Breast epithelium (tissue), 4 donors: ENCODE data around the gene NINJ2. TPM values are rescaled to one million over a fixed set of nuclear protein-coding genes. Genes with fewer than 3 reads are reported as not detected.
"Not testable (repeated sequence)": the region's sequence is repeated elsewhere in the genome, so short reads cannot be mapped to it uniquely, and the experiment has no call there.

Experiments used
- DNase-seq, 2 donors: peaks; one replicate each; pipeline ENCODE4 v3.0.0-alpha.2; 2019; ENCODE audit warnings: low spot score in 2 of 2
- H3K27ac ChIP-seq, 2 donors: fragments of 200-600 bp; sonication (generic) in 1 of 2; one replicate each; pipeline ENCODE4 v1.5.1; 2016 to 2019; ENCODE audit warnings: mild to moderate bottlenecking in 1 of 2
- H3K27me3 ChIP-seq, 2 donors: fragments of 200-600 bp; sonication (generic) in 1 of 2; one replicate each; pipeline versions ENCODE4 v1.5.1 to v1.6.0; 2017 to 2019; ENCODE audit warnings: control low read depth in 1 of 2, mild to moderate bottlenecking in 1 of 2
- H3K36me3 ChIP-seq: fragments of 200-600 bp; one replicate; pipeline ENCODE4 v1.5.1; 2019
- H3K4me1 ChIP-seq, 2 donors: fragments of 200-600 bp; sonication (generic); one replicate each; pipeline ENCODE4 v1.5.1; 2016 to 2019; ENCODE audit warnings: control low read depth in 1 of 2
- H3K4me3 ChIP-seq, 3 donors: fragments of 200-600 bp; sonication (generic); 1 replicate in 2 of 3; 2 replicates in 1 of 3; pipeline ENCODE4 v1.5.1; 2016 to 2019; ENCODE audit warnings: mild to moderate bottlenecking in 3 of 3, moderate library complexity in 2 of 3
- H3K9me3 ChIP-seq, 2 donors: fragments of 200-600 bp; sonication (generic) in 1 of 2; one replicate each; pipeline ENCODE4 v1.5.1; 2016 to 2019; ENCODE audit warnings: control low read depth in 1 of 2
- CTCF ChIP-seq, 3 donors: fragments of 450-650 bp; IDR thresholded peaks; one replicate each; pipeline ENCODE4 v1.5.1; 2016 to 2017; ENCODE audit warnings: antibody characterized with exemption in 3 of 3, mild to moderate bottlenecking in 3 of 3, moderate library complexity in 3 of 3
- POLR2A ChIP-seq: fragments of 450-650 bp; IDR thresholded peaks from one replicate; pipeline ENCODE4 v1.6.1; 2016; ENCODE audit warnings: antibody characterized with exemption, mild to moderate bottlenecking, moderate library complexity
- POLR2AphosphoS5 ChIP-seq, 3 donors: sonication (generic); formaldehyde crosslinking; IDR thresholded peaks; one replicate each; pipeline ENCODE4 v1.6.1; 2017; ENCODE audit warnings: antibody characterized with exemption in 3 of 3
- intact Hi-C: fragments of 100-400 bp; cut with DNase I; formaldehyde crosslinking; loops from one replicate; pipeline ENCODE4 v1.15.1; 2023; ENCODE audit warnings: low total_unique reads
- total RNA-seq, 3 donors: library from RNA; depleted of rRNA; stranded (reverse); fragments of >200 nt; gene quantifications; one replicate each; pipeline ENCODE4 v1.1.0, GENCODE V29; 2016

NINJ2 gene
- total RNA-seq, 3 donors from 2014 or later = 6.3 to 17.0 (median 6.9) TPM

DNA sequence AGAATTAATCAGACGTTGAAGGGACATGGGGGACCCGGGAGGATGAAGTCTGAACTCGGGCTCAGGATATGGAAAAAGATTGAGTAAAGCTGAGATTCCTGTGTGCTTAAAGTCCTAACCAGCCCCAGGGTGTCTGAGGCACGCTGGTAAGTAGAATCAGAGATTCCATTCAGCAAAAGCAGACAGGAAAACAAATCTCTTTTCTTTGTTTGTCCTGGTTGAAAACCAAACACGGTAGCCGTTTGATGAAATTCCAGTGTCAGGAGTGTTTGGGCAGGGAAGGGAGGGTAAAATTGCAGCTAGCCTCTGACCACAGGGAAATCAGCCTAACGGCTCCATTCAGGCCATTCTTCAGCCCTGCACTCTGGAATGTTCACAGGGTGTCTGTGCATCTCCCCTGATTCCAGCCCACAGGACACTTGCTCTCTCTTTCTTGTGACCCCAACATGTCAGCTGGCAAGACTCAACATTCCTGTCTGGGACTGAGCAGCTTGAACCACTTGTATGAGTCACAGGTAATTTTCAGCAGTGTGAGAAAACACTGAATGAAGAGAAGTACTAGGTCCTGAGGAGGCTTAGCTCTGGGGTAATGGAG, 31.0 kb downstream of the NINJ2 start:
- Histone ChIP-seq H3K27me3 (no peaks in the 10 kb centered on the region), H3K4me1 (peaks cover 0 to 5% of the 10 kb centered on the region in 2 donors), H3K36me3 (no peaks in the 10 kb centered on the region), H3K4me3 (no peak overlapping the region), H3K27ac (peak overlapping the region; percentile 60 to 87), H3K9me3 (no peaks in the 10 kb centered on the region)
- TF ChIP-seq CTCF (IDR thresholded peaks at IDR 0.05) (no peak), POLR2A (no peak), POLR2AphosphoS5 (IDR thresholded peaks at IDR 0.05) (no peak)
- DNase-seq = peak in 1 of 2 donors; percentile 50
- intact Hi-C loops = no loop called here

DNA sequence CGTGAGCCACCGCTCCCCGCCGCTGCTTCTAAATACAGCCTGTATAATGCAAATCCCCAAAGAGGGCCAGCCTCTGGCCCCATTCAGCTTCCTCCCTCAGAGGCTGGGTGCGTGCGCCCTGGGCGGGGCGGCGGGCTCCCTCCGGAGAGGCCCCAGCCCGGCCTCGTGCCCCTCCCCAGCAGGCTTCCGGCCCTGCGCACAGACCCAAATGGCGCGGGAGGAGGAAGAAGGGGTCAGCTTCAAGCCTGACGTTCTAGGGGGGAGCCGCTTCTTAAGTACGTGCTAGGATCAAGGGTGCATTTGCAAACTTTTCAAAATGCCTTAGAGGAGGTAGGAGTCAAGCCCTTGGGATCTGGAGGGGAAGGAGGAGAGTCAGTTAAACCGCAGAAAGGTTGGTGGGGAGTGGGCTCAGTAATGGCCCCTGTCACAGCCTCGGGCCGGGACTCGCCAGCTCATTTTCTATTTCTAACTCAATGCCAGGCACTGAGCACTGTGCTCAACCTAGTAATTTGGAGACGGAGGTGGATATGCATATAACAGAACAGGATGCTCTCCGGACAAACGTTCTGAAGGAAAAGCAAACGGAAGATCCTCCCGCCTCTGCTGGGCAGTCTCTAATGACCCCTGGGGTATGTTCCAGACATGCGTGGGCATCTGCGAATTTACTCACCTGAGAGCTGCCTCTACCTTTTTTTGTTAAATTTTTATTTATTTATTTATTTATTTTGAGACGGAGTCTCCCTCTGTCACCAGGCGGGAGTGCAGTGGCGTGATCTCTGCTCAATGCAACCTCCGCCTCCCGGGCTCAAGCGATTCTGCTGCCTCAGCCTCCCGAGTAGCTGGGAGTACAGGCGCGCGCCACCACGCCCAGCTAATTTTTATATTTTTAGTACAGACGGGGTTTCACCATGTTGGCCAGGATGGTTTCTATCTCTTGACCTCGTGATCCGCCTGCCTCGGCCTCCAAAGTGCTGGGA, 32.3 kb downstream of the NINJ2 start:
- Histone ChIP-seq H3K27ac (peak overlapping the region; percentile 60 to 87), H3K36me3 (no peaks in the 10 kb centered on the region), H3K9me3 (no peaks in the 10 kb centered on the region), H3K4me1 (peaks cover 0 to 5% of the 10 kb centered on the region in 2 donors), H3K27me3 (no peaks in the 10 kb centered on the region), H3K4me3 (peak overlapping the region; percentile 16 to 47 (median 26))
- DNase-seq = no peak
- TF ChIP-seq POLR2AphosphoS5 (IDR thresholded peaks at IDR 0.05) = peak in 1 of 3 donors; percentile 37
- TF ChIP-seq CTCF (IDR thresholded peaks at IDR 0.05) = no peak
- intact Hi-C loops = no loop called here

DNA sequence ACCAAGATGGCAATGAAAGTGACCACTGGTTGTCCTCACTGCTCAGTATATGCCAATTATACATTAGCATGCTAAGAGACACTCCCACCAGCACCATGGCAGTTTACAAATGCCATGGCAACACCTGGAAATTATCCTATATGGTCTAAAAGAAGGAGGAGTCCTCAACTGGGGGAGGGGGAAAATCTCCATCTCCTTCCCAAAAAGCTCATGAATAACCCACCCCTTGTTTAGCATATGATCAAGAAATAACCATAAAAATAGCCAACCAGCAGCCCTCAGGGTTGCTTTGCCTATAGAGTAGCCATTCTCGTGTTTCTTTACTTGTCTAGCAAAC, 34.5 kb downstream of the NINJ2 start:
- DNase-seq, H3K4me1 ChIP-seq, H3K27ac ChIP-seq, H3K9me3 ChIP-seq, H3K27me3 ChIP-seq, intact Hi-C loops, H3K4me3 ChIP-seq, H3K36me3 ChIP-seq: not testable (repeated sequence)

DNA sequence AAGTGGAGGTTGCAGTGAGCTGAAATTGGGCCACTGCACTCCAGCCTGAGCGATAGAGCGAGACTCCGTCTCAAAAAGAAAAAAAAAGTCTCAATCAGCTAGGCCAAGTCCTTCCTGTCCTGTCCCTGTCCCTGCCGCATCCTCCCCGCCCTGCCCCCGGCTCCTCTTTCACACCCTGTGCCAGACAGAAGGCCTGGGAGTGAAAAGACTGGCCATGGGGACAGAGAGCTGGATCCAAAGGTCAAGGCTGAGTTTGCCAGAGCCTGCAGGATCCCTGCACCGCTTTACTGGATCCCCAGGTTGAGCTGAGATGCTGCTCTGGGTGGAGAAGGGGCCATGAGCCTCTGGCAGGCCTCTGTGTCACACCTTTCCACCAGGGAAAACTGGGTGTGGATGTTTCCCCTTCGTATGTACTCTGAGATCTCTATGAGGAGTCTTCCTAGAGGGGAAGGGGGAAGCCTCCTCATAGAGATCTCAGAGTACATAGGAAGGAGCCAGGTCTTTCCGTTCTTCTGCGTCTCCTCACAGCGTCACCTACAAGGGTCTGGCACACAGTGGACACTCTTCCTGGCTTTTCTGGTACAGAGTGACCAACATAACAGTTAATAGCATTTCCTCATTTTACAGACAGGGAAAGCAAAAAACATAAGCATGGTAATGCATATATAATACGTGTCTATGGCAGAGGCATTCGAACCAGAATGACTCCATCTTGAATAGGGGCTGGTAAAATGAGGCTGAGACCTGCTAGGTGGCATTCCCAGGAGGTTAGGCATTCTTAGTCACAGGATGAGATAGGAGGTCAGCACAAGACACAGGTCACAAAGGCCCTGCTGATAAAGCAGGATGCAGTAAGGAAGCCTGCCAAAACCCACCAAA, 35.1 kb downstream of the NINJ2 start:
- Histone ChIP-seq H3K27ac (peak overlapping the region in 1 of 2 donors; percentile 23), H3K9me3 (no peaks in the 10 kb centered on the region), H3K36me3 (no peaks in the 10 kb centered on the region), H3K27me3 (no peaks in the 10 kb centered on the region), H3K4me1 (peaks cover 0 to 5% of the 10 kb centered on the region in 2 donors), H3K4me3 (no peak overlapping the region)
- intact Hi-C loops = no loop called here
- TF ChIP-seq POLR2A (no peak), POLR2AphosphoS5 (IDR thresholded peaks at IDR 0.05) (no peak), CTCF (IDR thresholded peaks at IDR 0.05) (no peak)
- DNase-seq = no peak

GRCh38 chr12:627285-627684, 36.0 kb downstream of the NINJ2 start:
- TF ChIP-seq POLR2A (no peak), POLR2AphosphoS5 (IDR thresholded peaks at IDR 0.05) (no peak), CTCF (IDR thresholded peaks at IDR 0.05) (no peak)
- Histone ChIP-seq H3K27me3 (no peaks in the 10 kb centered on the region), H3K9me3 (no peaks in the 10 kb centered on the region), H3K4me3 (no peak overlapping the region), H3K4me1 (peaks cover 0 to 3% of the 10 kb centered on the region in 2 donors), H3K36me3 (no peaks in the 10 kb centered on the region), H3K27ac (peak overlapping the region in 1 of 2 donors; percentile 23)
- DNase-seq = no peak
- intact Hi-C loops = no loop called here
